ENCODE data around the gene NME3. TPM values are rescaled to one million over a fixed set of nuclear protein-coding genes. Genes with fewer than 3 reads are reported as not detected.

The NME3 gene
- total and polyA plus RNA-seq, 2 of the 13 experiments (the other 11 are each of a cell fraction or from before 2014, with no cell fraction given), result 10.4 to 15.9 TPM

- no peak overlapping the region for H3K27ac ChIP-seq (ENCODE audit: extremely low read length, insufficient read depth, low read length)
- DNase-seq (ENCODE audit: low spot score) (no peak), FAIRE-seq (no peak), ATAC-seq (no peak)
- no peaks in the 10 kb centered on the region; a peak in 1 of 5 replicates for H3K27me3 ChIP-seq (ENCODE audit: control insufficient read depth in 1 of 2, insufficient read depth in 2 of 2, low read length in 2 of 2)
- ChIA-PET CTCF (ENCODE audit: low intra/inter-chr PET ratio, low total read pairs) (no interaction called here), POLR2A (interaction anchor here (2.7 kb wide), 1 partner anchor 13 kb away, joined by 7 read pairs; the partner anchor contains the start of genes NUBP2 and SPSB3)
- intact Hi-C loops (cut with micrococcal nuclease; ENCODE audit: unreplicated experiment) (loop anchor here (5.0 kb wide), 1 partner anchor 43 kb away; no protein-coding TSS in a partner anchor), in situ Hi-C loops (cut with HindIII; ENCODE audit: extremely low pct_ligation_motif_present, low pct_unique_long_range_greater_than_20kb) (no loop called here)
- H3K4me2 ChIP-seq (ENCODE audit: low read depth, low read length), result no peak overlapping the region
- H2AFZ ChIP-seq (ENCODE audit: low read length), result no peak overlapping the region
- 0 out of 2 replicates have a peak, but pooled peaks have one; percentile 17 for TF ChIP-seq ZNF839 (CRISPR knock-in tag; IDR thresholded peaks at IDR 0.05; ENCODE audit: borderline replicate concordance)
- TF ChIP-seq TRIM22 (IDR thresholded peaks at IDR 0.05), result no peak
- no peak for TF ChIP-seq NONO (IDR thresholded peaks at IDR 0.05)
- peak; percentile 36; the same call in 1 of the 2 replicates for TF ChIP-seq NONO (CRISPR knock-in tag; conservative IDR thresholded peaks at IDR 0.05)
- peak; percentile 94 for TF ChIP-seq AGO2 (optimal IDR thresholded peaks at IDR 0.05; ENCODE audit: low read depth, low read length)
- TF ChIP-seq KDM2A (CRISPR knock-in tag; IDR thresholded peaks at IDR 0.05; ENCODE audit: borderline replicate concordance, low read depth), result 0 out of 2 replicates have a peak, but pooled peaks have one; percentile 20
- peak; percentile 45; the same call in 1 of the 2 replicates for TF ChIP-seq POLR2G (IDR thresholded peaks at IDR 0.05; ENCODE audit: low read depth, low read length)
- peak; percentile 3 for TF ChIP-seq RBM39 (IDR thresholded peaks at IDR 0.05; ENCODE audit: low read depth, low read length, poor library complexity, severe bottlenecking)
- TF ChIP-seq CHD2 (IDR thresholded peaks at IDR 0.05; ENCODE audit: low read depth, low read length), result 0 out of 2 replicates have a peak, but pooled peaks have one; percentile 14
- TF ChIP-seq RBFOX2 (IDR thresholded peaks at IDR 0.05; ENCODE audit: low read depth, low read length), result peak; percentile 43; the same call in 1 of the 2 replicates
- TF ChIP-seq AGO1 (IDR thresholded peaks at IDR 0.05; ENCODE audit: low read depth, low read length, poor library complexity, severe bottlenecking), result peak; percentile 67
- no peak for TF ChIP-seq GABPA (IDR thresholded peaks at IDR 0.05; ENCODE audit: low read depth, low read length)
- TF ChIP-seq GABPA (CRISPR knock-in tag; IDR thresholded peaks at IDR 0.05; ENCODE audit: low read depth), result no peak
- no peak for TF ChIP-seq KDM4B (CRISPR knock-in tag; IDR thresholded peaks at IDR 0.05)
- TF ChIP-seq PRPF4 (IDR thresholded peaks at IDR 0.05; ENCODE audit: low read depth, low read length, poor library complexity, severe bottlenecking), result peak; percentile 31
- no peaks in the 10 kb centered on the region for H4K20me1 ChIP-seq (ENCODE audit: insufficient read depth, low read length)
- no peaks in the 10 kb centered on the region for H3K9me3 ChIP-seq (ENCODE audit: low read length)
- peaks cover 7% of the 10 kb centered on the region for H3K4me1 ChIP-seq (ENCODE audit: insufficient read depth, low read length)
- peaks cover 13 to 24% of the 10 kb centered on the region in 2 experiments; a peak in 4 of 5 replicates for H3K36me3 ChIP-seq (replicated peaks in 1 of 2; ENCODE audit: control insufficient read depth in 1 of 2, insufficient read depth in 2 of 2, low read length in 2 of 2)
- over 99% methylated on average over 11 of the region's 27 CpGs for WGBS (ENCODE audit: low lambda C conversion rate)
- no peak overlapping the region for H3K4me3 ChIP-seq (replicated peaks in 1 of 3; ENCODE audit: insufficient read depth in 1 of 3, low read depth in 2 of 3, low read length in 3 of 3)
- BruUV-seq (replicated peaks), result no TSS peak
- no peak overlapping the region for H3K9ac ChIP-seq (ENCODE audit: insufficient read depth, low read depth, low read length)
- H3K79me2 ChIP-seq (ENCODE audit: insufficient read depth, low read length), result peaks cover 24% of the 10 kb centered on the region
Observed at GRCh38 chr16:1769402-1770300, 1.7 kb downstream of the NME3 start.

All from HepG2 (cell line).